Prostate gland (tissue), 2 donors: ENCODE data around the gene AGAP2. TPM values are rescaled to one million over a fixed set of nuclear protein-coding genes. Genes with fewer than 3 reads are reported as not detected.

Experiments
- DNase-seq: peaks from one replicate; pipeline ENCODE4 v3.0.0-alpha.2; 2019; ENCODE audit warnings: low spot score
- H3K27ac ChIP-seq, 2 donors: fragments of 200-600 bp; sonication (generic); 2 replicates each; pipeline ENCODE4 v1.5.1; 2017 to 2019
- H3K27me3 ChIP-seq: fragments of 200-600 bp; sonication (generic); replicated peaks from 2 replicates; pipeline ENCODE4 v1.5.1; 2019; ENCODE audit not compliant: insufficient read depth
- H3K36me3 ChIP-seq, 2 donors: fragments of 200-600 bp; sonication (generic); 1 replicate in 1 of 2; 2 replicates in 1 of 2; pipeline versions ENCODE4 v1.5.1 to v1.8.1; 2017 to 2019
- H3K4me1 ChIP-seq: fragments of 200-600 bp; sonication (generic); replicated peaks from 2 replicates; pipeline ENCODE4 v1.5.1; 2019
- H3K4me3 ChIP-seq, 2 donors: fragments of 200-600 bp; sonication (generic); 2 replicates each; pipeline ENCODE4 v1.5.1; 2017 to 2019
- H3K9me3 ChIP-seq: fragments of 200-600 bp; sonication (generic); 2 replicates; pipeline ENCODE4 v1.5.1; 2017
- CTCF ChIP-seq, 4 experiments: fragments of 200-600 bp in 2 of 4; fragments of 450-650 bp in 2 of 4; sonication (generic) in 2 of 4; IDR thresholded peaks; 1 replicate in 3 of 4; 2 replicates in 1 of 4; pipeline ENCODE4 v1.5.1; 2016 to 2019; ENCODE audit warnings: antibody characterized with exemption in 4 of 4, mild to moderate bottlenecking in 2 of 4, moderate library complexity in 2 of 4
- POLR2A ChIP-seq: fragments of 450-650 bp; IDR thresholded peaks from one replicate; pipeline ENCODE4 v1.6.1; 2016; ENCODE audit warnings: antibody characterized with exemption, mild to moderate bottlenecking
- POLR2AphosphoS5 ChIP-seq: sonication (generic); formaldehyde crosslinking; IDR thresholded peaks from one replicate; pipeline ENCODE4 v1.6.1; 2017; ENCODE audit warnings: antibody characterized with exemption
- WGBS: methylation state at CpG from one replicate; pipeline ENCODE4 v1.1.5; 2018; 5-methylcytosine and 5-hydroxymethylcytosine counted together
- intact Hi-C: fragments of 100-400 bp; cut with DNase I; formaldehyde crosslinking; loops from one replicate; pipeline ENCODE4 v1.14.2; 2022
- total RNA-seq, 2 donors: library from RNA; depleted of rRNA; stranded (reverse); fragments of >200 nt; gene quantifications; one replicate each; pipeline ENCODE4 v1.1.0, GENCODE V29; 2016

AGAP2 gene
- total RNA-seq, 2 donors from 2014 or later, result 0.82 to 4.2 TPM

GRCh38 chr12:57731411-57732080, 7.0 kb downstream of the AGAP2 start:
- Histone ChIP-seq H3K9me3 (no peaks in the 10 kb centered on the region), H3K36me3 (no peaks in the 10 kb centered on the region), H3K27me3 (no peaks in the 10 kb centered on the region), H3K27ac (no peak overlapping the region), H3K4me3 (no peak overlapping the region), H3K4me1 (peaks cover 8% of the 10 kb centered on the region)
- DNase-seq, result no peak
- TF ChIP-seq CTCF (IDR thresholded peaks at IDR 0.05) (no peak), POLR2AphosphoS5 (no peak), POLR2A (no peak)
- WGBS, result 79% methylated on average over 19 of the region's 19 CpGs
- intact Hi-C loops, result no loop called here

- Histone ChIP-seq H3K4me1 (no peaks in the 10 kb centered on the region), H3K4me3 (no peak overlapping the region), H3K27me3 (no peaks in the 10 kb centered on the region), H3K9me3 (no peaks in the 10 kb centered on the region), H3K27ac (no peak overlapping the region), H3K36me3 (no peaks in the 10 kb centered on the region)
- no peak for TF ChIP-seq POLR2A
- TF ChIP-seq CTCF (IDR thresholded peaks at IDR 0.05), result no peak
- no peak for TF ChIP-seq POLR2AphosphoS5
- WGBS, result 75% methylated on average over 13 of the region's 13 CpGs
- intact Hi-C loops, result no loop called here
- no peak for DNase-seq
These were observed 8.0 kb downstream of the AGAP2 start for GRCh38 chr12:57730336-57731067.

GRCh38 chr12:57729321-57729844, 9.2 kb downstream of the AGAP2 start:
- 43% methylated on average over 5 of the region's 5 CpGs for WGBS
- Histone ChIP-seq H3K27me3 (no peaks in the 10 kb centered on the region), H3K4me1 (no peaks in the 10 kb centered on the region), H3K9me3 (no peaks in the 10 kb centered on the region), H3K4me3 (no peak overlapping the region), H3K36me3 (no peaks in the 10 kb centered on the region), H3K27ac (no peak overlapping the region)
- intact Hi-C loops, result no loop called here
- DNase-seq, result no peak
- no peak for TF ChIP-seq POLR2AphosphoS5
- TF ChIP-seq POLR2A, result no peak
- TF ChIP-seq CTCF (IDR thresholded peaks at IDR 0.05), result no peak

GRCh38 chr12:57727758-57728395, 10.7 kb downstream of the AGAP2 start:
- DNase-seq, result no peak
- TF ChIP-seq POLR2A (no peak), CTCF (IDR thresholded peaks at IDR 0.05) (no peak), POLR2AphosphoS5 (no peak)
- intact Hi-C loops, result no loop called here
- Histone ChIP-seq H3K4me3 (no peak overlapping the region), H3K27me3 (no peaks in the 10 kb centered on the region), H3K4me1 (no peaks in the 10 kb centered on the region), H3K27ac (no peak overlapping the region), H3K36me3 (no peaks in the 10 kb centered on the region), H3K9me3 (no peaks in the 10 kb centered on the region)
- WGBS, result 49% methylated on average over 21 of the region's 21 CpGs
